ES-I3 (cell line): ENCODE measurements around the gene ARHGAP10.

Experiments used
- H3K36me3 ChIP-seq: 2 replicates; pipeline ENCODE4 v1.6.1; 2013; ENCODE audit warnings: mild to moderate bottlenecking, low read length, control low read depth, moderate library complexity; ENCODE audit not compliant: insufficient read depth
- H3K4me1 ChIP-seq: 2 replicates; pipeline ENCODE4 v1.6.1; 2013; ENCODE audit warnings: mild to moderate bottlenecking, control low read depth, low read length; ENCODE audit not compliant: insufficient read depth
- H3K9ac ChIP-seq: 2 replicates; pipeline ENCODE4 v1.6.1; 2013; ENCODE audit warnings: low read depth, mild to moderate bottlenecking, low read length, moderate library complexity
- H3K9me3 ChIP-seq: 2 replicates; pipeline ENCODE4 v1.6.1; 2013; ENCODE audit warnings: mild to moderate bottlenecking, low read length, moderate library complexity; ENCODE audit not compliant: control insufficient read depth, insufficient read depth

Gene ARHGAP10

GRCh38 chr4:147770831-147771230, 38.9 kb downstream of the ARHGAP10 start:
- Histone ChIP-seq H3K9ac (no peak overlapping the region), H3K4me1 (0 out of 2 replicates have a peak, but pooled peaks cover 3% of the 10 kb centered on the region), H3K9me3 (no peaks in the 10 kb centered on the region), H3K36me3 (no peaks in the 10 kb centered on the region)

DNA sequence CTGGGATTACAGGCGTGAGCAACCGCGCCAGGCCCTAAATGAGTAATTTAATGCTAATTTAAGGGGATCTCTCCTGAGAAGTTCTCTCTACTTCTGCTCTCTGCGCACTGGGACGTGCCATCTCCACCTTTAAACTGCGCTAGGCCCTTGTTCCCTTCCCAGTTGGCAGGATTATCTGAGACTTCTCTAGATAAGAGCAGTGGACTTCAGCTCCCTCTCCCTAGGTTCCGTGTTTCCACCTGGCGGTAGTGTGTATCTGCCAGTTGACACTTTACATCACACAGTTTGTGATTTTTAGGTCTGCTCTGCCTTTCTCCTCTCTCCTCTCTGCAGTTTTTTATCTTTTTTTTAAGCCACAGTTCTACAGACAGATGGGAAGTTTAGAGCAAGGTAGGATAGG, 40.2 kb downstream of the ARHGAP10 start:
- Histone ChIP-seq H3K36me3 (no peaks in the 10 kb centered on the region), H3K4me1 (peaks cover 9% of the 10 kb centered on the region; the same call in 1 of the 2 replicates), H3K9ac (no peak overlapping the region), H3K9me3 (no peaks in the 10 kb centered on the region)

- Histone ChIP-seq H3K9ac (no peak overlapping the region), H3K4me1 (peaks cover 11% of the 10 kb centered on the region), H3K9me3 (no peaks in the 10 kb centered on the region), H3K36me3 (no peaks in the 10 kb centered on the region)
Measured at GRCh38 chr4:147772459-147772969, 40.6 kb downstream of the ARHGAP10 start.

GRCh38 chr4:147773261-147774184, 41.6 kb downstream of the ARHGAP10 start:
- Histone ChIP-seq H3K9ac (no peak overlapping the region), H3K4me1 (peaks cover 18% of the 10 kb centered on the region), H3K9me3 (no peaks in the 10 kb centered on the region), H3K36me3 (no peaks in the 10 kb centered on the region)

DNA sequence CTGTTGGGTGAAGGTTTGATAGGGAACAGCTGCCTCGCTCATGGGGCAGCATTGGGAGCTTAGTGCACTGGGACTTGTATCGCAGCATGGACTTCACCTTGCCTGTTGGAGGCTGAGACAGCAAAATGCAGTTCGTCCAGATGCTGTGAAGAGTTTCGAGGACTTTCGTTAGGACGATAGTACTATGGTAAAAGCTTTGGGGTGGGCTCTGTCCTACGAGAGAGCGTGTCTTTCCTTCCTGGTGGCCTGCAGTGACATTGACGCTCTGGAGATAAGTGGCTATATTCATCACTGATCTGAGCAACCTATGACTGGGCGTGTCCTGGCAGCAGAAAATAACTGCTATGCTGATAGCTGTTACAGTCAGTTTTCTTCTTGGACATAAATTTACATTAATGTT, 44.8 kb downstream of the ARHGAP10 start:
- no peaks in the 10 kb centered on the region for H3K36me3 ChIP-seq
- peaks cover 18% of the 10 kb centered on the region for H3K4me1 ChIP-seq
- no peak overlapping the region for H3K9ac ChIP-seq
- H3K9me3 ChIP-seq = no peaks in the 10 kb centered on the region

DNA sequence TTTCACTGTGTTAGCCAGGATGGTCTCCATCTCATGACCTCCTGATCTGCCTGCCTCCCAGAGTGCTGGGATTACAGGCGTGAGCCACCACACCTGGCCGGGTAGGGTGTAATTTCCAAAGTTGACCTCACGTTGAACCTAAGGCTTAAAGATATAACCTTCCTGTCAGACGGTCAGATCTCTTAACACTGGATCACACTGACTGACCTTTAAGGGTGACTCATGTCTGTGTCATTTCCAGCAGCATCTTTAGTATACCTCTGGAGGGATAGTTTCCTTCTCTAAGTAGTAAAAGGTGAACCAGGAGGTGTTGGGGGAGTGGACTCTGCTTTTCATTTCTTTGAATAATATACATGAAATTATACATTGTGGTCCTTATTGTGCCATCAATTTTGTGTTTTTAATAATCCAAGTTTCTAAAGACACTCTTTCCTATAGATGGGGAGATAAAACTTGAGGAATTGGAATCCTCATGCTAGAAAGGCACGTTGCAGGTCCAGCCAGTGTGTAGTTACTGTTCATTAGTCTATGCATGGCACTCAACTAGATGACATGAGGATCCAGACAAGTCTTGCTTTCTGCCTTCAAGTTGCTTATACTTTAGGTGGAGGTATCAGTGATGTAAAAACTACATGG, 45.7 kb downstream of the ARHGAP10 start:
- peaks cover 21% of the 10 kb centered on the region for H3K4me1 ChIP-seq
- no peak overlapping the region for H3K9ac ChIP-seq
- H3K36me3 ChIP-seq = no peaks in the 10 kb centered on the region
- no peaks in the 10 kb centered on the region for H3K9me3 ChIP-seq

DNA sequence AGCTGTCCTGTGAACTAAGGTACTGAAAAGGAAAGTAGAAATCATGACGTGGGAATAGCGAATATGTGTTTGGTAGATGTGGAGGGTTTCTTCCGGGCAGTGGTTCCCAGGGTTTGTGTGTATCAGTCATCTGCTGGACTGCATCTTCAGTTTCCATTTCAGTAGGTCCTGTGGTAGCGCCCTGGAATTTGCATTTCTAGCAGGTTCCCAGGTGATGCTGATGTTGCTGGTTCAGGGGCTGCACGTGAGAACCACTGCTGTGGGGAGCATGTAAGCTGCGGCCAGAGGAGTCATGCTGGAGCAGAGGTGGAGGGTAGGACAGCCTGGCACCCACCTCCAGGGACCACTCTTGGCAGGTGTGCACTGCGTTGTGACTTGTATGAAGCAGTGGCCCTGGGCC, 47.1 kb downstream of the ARHGAP10 start:
- no peak overlapping the region for H3K9ac ChIP-seq
- H3K36me3 ChIP-seq = no peaks in the 10 kb centered on the region
- no peaks in the 10 kb centered on the region for H3K9me3 ChIP-seq
- peaks cover 20% of the 10 kb centered on the region for H3K4me1 ChIP-seq

- Histone ChIP-seq H3K9ac (no peak overlapping the region), H3K36me3 (no peaks in the 10 kb centered on the region), H3K9me3 (no peaks in the 10 kb centered on the region), H3K4me1 (peaks cover 20% of the 10 kb centered on the region)
Measured at GRCh38 chr4:147779451-147779850, 47.6 kb downstream of the ARHGAP10 start.

DNA sequence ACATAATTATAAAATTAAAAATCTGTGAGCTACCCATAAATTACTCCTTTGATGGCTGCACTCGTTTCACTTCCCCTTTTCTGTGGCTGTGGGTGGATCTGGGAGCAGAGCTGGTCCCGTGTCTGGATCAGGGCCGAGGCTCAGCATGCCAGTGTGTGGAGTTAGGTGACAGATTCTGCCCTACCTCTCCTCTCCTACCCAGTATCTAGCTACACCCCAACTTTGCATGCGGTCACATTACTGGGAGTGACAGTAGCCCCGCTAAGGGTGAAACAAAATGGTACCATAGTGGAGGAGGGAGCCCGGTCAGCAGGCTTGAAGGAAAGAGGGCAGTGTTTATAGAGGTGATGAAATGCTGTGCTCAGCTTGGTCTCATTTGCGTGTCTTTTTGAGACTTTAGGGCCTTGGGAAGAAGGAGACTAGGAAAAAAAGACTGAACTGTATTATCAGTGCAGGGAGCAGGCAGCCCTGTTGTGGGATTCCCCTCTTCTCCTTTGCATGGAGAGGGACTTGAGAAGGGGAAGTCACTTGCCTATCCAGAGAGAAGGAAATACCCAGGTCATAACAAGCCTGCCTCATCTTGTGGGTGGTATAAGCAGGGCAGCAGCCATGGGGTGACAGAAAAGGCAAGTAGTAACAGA, 48.4 kb downstream of the ARHGAP10 start:
- H3K9ac ChIP-seq = no peak overlapping the region
- H3K4me1 ChIP-seq = peaks cover 20% of the 10 kb centered on the region
- no peaks in the 10 kb centered on the region for H3K9me3 ChIP-seq
- H3K36me3 ChIP-seq = no peaks in the 10 kb centered on the region

- no peak overlapping the region for H3K9ac ChIP-seq
- peaks cover 26% of the 10 kb centered on the region for H3K4me1 ChIP-seq
- no peaks in the 10 kb centered on the region for H3K36me3 ChIP-seq
- H3K9me3 ChIP-seq = no peaks in the 10 kb centered on the region
Measured at GRCh38 chr4:147782087-147782781, 50.3 kb downstream of the ARHGAP10 start.

DNA sequence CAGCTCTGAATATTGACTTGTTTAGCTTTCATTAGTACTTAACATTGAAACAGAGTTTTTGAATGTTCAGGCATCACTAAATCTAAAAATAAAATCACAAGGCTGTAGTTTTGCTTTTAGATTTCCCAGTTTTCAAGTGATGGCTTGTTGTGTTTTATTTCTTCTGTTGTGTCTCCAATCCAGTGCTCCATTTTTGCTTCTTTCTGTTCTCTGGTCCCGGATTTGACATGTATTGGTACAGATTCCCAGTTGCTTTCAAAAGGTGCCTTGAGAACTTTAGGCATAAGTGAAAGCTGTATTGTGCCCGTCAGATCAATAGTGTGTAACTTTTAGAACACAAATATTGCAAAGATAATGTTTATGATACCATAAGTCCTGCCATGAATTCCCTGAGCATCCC, 53.2 kb downstream of the ARHGAP10 start:
- Histone ChIP-seq H3K36me3 (no peaks in the 10 kb centered on the region), H3K9me3 (no peaks in the 10 kb centered on the region), H3K9ac (no peak overlapping the region), H3K4me1 (peaks cover 18% of the 10 kb centered on the region)

- Histone ChIP-seq H3K36me3 (no peaks in the 10 kb centered on the region), H3K4me1 (peaks cover 18% of the 10 kb centered on the region), H3K9me3 (no peaks in the 10 kb centered on the region), H3K9ac (no peak overlapping the region)
Measured at GRCh38 chr4:147786031-147786430, 54.1 kb downstream of the ARHGAP10 start.

GRCh38 chr4:147786531-147786930, 54.6 kb downstream of the ARHGAP10 start:
- H3K9me3 ChIP-seq = no peaks in the 10 kb centered on the region
- peaks cover 18% of the 10 kb centered on the region for H3K4me1 ChIP-seq
- H3K36me3 ChIP-seq = no peaks in the 10 kb centered on the region
- H3K9ac ChIP-seq = no peak overlapping the region

- Histone ChIP-seq H3K4me1 (peaks cover 17% of the 10 kb centered on the region), H3K36me3 (no peaks in the 10 kb centered on the region), H3K9ac (no peak overlapping the region), H3K9me3 (no peaks in the 10 kb centered on the region)
Measured at GRCh38 chr4:147787204-147787603, 55.3 kb downstream of the ARHGAP10 start.
